ENCODE measurements around the gene MCTP1.

Gene MCTP1

DNA sequence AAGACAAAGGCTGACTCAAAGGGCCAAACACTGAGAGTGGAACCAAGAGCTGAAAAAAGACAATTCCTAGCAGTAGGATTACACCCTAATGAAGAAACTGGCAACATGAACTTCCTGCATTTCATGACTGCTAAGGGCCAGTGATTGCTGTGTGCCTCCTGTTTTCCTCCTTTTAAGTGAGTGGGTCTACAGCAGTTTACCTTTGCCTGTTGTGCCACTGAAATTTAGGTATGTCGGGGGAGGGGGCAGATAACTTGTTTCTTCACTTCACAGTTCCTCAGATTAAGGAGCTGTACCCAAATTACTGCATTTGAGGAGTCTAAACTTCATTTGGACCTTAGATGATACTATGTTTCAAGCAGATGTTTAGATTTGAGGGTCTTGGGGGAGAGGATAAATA is 191.7 kb downstream of the MCTP1 start:
- Mint-ChIP-seq H3K4me1 (ENCODE audit: low read depth) (no peaks in the 10 kb centered on the region), H3K4me3 (no peak overlapping the region), H3K9me3 (peaks cover 10% of the 10 kb centered on the region), H3K27me3 (no peaks in the 10 kb centered on the region), H3K27ac (no peak overlapping the region), H3K36me3 (ENCODE audit: low read depth) (no peaks in the 10 kb centered on the region)

DNA sequence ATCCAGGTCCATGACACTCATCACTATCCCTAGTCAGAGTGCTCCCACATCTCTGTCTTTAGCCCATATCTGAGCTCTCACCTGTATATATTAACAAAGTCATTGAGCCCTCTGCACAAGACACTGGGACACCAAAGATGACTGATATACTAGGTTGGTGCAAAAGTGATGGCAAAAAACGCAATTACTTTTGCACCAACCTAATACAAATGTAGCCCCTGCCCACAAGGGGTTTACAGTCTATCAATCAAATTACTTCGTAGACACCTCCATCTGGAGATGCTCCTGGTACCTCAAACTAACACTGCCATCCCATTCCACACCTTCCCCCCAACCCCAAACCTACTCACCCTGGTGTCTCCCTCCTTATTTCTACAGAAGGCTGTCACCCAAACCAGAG is 194.1 kb downstream of the MCTP1 start:
- Mint-ChIP-seq H3K27me3 (no peaks in the 10 kb centered on the region), H3K9me3 (peaks cover 6% of the 10 kb centered on the region), H3K27ac (no peak overlapping the region), H3K36me3 (ENCODE audit: low read depth) (no peaks in the 10 kb centered on the region), H3K4me1 (ENCODE audit: low read depth) (no peaks in the 10 kb centered on the region), H3K4me3 (no peak overlapping the region)

DNA sequence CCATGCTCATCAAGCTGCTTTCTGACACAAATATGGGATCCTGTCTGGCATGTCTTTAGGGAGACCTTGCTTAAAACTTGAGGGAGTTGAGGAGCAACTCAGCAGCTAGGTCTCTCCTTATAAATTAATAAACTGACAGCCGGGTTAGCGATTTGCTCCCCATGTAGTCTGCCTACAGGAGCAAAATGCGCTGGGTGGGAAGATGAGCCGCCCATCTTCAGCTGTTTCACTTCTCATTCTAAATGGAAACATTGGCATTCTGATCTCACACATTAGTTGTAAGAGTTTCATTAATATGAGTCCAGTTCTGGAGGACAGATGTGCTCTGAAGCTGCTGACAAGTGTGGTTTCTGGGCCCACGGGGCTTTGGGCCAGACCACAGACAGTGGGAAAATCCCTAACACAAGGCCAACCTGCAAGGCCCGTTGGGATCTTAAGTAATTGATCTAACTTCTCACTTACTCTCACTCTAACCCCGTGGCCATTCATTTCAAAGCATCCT is 197.0 kb downstream of the MCTP1 start:
- Mint-ChIP-seq H3K27ac (no peak overlapping the region), H3K4me1 (ENCODE audit: low read depth) (no peaks in the 10 kb centered on the region), H3K27me3 (peaks cover 6% of the 10 kb centered on the region), H3K4me3 (no peak overlapping the region), H3K36me3 (ENCODE audit: low read depth) (no peaks in the 10 kb centered on the region), H3K9me3 (no peaks in the 10 kb centered on the region)

DNA sequence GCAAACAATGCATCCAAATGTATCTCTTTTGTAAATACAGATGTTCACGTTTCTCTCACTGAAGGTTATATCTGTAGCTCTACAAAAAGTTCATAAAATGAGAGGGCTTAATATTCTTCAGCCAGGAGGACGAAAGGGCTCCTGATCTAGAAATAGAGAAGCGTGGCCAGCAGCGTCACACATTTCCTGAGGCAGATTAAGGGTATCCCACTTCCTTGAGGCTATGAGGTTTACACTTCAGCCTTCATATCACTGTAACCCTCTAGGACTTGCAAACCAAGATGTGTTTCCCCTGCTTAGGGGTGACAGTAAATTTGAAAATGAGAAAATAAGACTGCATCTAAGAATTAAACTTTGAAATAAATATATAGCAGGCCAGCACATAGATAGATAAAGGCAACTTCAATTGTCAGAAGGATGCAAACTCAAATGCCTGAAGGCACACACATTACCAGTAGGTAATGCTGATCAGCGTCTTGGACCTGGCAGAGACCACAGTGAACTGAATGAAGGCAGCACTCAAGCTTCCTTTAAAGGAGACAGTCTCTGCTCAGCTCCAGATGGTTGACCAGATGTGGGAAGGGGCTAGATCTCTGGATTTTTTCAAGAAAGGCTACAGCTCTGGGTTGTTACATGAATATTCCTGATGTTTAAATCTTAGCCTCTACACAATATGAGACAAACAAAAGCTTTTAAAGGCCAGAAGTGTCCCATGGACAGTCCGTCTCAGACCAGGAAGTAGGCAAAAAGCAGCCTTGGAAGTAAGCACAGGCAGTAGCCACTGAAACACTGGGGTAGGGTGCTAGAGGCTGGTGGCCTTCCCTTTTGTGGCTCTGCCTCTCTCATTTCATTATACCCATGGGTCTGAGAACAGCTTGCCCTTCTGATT is 197.7 kb downstream of the MCTP1 start:
- no peak overlapping the region for H3K4me3 Mint-ChIP-seq
- H3K4me1 Mint-ChIP-seq (ENCODE audit: low read depth) = peaks cover 1% of the 10 kb centered on the region
- H3K9me3 Mint-ChIP-seq = no peaks in the 10 kb centered on the region
- no peak overlapping the region for H3K27ac Mint-ChIP-seq
- H3K36me3 Mint-ChIP-seq (ENCODE audit: low read depth) = no peaks in the 10 kb centered on the region
- H3K27me3 Mint-ChIP-seq = peaks cover 6% of the 10 kb centered on the region

DNA sequence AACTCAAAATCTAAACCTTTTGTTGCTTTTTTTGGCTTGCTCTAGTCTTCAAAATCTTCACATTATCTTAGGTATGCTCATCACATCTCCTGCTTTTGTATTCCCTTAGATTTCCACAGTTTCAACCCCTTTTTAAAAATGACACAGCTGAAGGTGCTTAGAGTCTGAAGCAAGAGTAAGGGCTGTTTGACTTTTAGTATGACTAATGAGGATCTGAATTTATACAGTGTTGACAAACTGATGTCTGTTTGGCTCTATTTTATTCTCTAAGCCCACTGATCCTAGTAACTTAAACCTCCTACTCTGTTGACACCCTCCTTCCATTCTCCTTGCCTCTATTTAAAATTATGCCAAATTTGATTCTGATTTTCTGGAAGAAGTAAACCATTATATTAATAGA is 200.1 kb downstream of the MCTP1 start:
- Mint-ChIP-seq H3K36me3 (ENCODE audit: low read depth) (no peaks in the 10 kb centered on the region), H3K27ac (no peak overlapping the region), H3K9me3 (no peaks in the 10 kb centered on the region), H3K4me3 (no peak overlapping the region), H3K4me1 (ENCODE audit: low read depth) (peaks cover 17% of the 10 kb centered on the region), H3K27me3 (peaks cover 9% of the 10 kb centered on the region)

DNA sequence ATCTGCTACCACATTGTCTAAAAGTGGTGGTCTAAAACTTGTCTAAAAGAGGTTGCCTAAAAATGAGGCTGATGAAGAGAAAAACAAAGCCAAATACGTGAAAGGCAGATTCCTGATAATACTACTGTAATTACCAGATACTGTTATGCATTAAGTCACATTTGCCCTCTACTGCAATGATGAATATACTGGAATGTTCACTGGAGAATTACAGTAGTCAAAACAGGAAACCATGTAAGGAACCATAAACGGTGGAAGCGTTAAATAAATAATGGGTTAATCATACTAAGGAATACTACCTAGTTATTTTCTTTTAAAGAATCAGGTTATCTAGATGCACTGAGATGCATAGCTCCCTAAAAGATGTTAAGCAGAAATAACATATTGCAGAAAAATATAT is 201.3 kb downstream of the MCTP1 start:
- Mint-ChIP-seq H3K4me1 (ENCODE audit: low read depth) (peaks cover 17% of the 10 kb centered on the region), H3K27me3 (peaks cover 9% of the 10 kb centered on the region), H3K36me3 (ENCODE audit: low read depth) (no peaks in the 10 kb centered on the region), H3K9me3 (no peaks in the 10 kb centered on the region), H3K4me3 (no peak overlapping the region), H3K27ac (no peak overlapping the region)

DNA sequence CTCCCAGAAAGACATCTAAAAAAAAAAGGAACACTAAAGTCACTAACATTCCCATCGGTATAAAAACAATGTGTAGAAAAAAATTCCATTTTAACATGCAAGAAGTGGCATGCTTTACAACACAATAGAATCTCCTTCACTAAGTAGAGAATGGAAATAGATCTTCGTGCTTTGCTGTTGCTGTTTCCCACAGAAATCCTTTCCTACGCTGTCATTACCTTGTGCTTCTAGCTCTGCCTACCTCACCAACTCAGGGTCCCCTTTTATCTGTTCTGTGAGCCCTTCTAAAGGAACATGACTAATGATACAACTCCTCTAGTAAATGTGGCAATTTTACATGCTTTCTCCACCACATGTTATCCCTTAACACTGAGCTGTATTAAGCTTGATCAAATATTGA is 202.9 kb downstream of the MCTP1 start:
- Mint-ChIP-seq H3K27ac (peak overlapping the region; percentile 9), H3K9me3 (no peaks in the 10 kb centered on the region), H3K27me3 (peaks cover 9% of the 10 kb centered on the region), H3K36me3 (ENCODE audit: low read depth) (no peaks in the 10 kb centered on the region), H3K4me1 (ENCODE audit: low read depth) (peaks cover 17% of the 10 kb centered on the region), H3K4me3 (peak overlapping the region; percentile 47)

DNA sequence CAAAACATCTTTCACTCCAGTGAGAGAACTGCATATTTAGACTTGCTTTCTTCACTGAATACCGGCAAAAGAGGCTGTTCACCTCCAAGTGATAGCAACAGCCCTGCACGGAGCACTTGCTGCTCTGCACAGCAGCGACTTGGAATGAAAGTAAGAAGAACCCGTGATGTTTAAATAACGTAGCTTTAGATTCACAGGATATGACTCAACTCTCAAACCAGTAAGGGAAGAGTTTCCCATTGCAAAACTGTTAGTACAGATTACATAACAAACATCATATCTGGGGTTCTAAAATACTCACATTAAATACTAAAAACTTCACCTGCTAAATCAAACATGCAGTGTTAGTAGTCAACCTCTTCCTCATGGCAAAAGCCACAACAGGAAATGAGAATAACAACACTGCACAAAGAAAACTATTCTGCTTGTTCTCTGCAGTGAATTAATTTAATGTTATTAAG is 203.4 kb downstream of the MCTP1 start:
- Mint-ChIP-seq H3K4me3 (peak overlapping the region; percentile 47), H3K27ac (no peak overlapping the region), H3K9me3 (no peaks in the 10 kb centered on the region), H3K4me1 (ENCODE audit: low read depth) (peaks cover 17% of the 10 kb centered on the region), H3K36me3 (ENCODE audit: low read depth) (no peaks in the 10 kb centered on the region), H3K27me3 (peaks cover 9% of the 10 kb centered on the region)

DNA sequence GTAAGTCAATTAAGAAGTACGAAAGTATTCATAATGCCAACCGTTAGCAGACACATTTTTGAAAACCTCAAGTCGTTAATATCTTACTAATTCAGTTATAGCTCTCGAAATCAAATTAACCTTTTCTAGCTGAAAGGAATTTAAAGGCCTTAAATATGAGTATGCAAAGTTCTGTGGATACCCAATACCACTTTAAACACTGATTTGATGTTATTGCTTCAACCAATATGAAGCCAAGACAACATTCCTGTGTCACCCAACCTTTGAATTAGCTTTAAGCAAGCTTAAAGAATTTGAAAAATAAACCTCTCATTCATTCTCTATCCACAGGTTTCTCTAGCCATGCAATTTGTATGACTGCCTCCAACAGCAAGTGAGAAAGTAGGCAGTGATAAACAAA is 204.5 kb downstream of the MCTP1 start:
- H3K36me3 Mint-ChIP-seq (ENCODE audit: low read depth) = no peaks in the 10 kb centered on the region
- H3K4me1 Mint-ChIP-seq (ENCODE audit: low read depth) = peaks cover 17% of the 10 kb centered on the region
- no peaks in the 10 kb centered on the region for H3K9me3 Mint-ChIP-seq
- H3K27ac Mint-ChIP-seq = no peak overlapping the region
- peaks cover 9% of the 10 kb centered on the region for H3K27me3 Mint-ChIP-seq
- H3K4me3 Mint-ChIP-seq = no peak overlapping the region

DNA sequence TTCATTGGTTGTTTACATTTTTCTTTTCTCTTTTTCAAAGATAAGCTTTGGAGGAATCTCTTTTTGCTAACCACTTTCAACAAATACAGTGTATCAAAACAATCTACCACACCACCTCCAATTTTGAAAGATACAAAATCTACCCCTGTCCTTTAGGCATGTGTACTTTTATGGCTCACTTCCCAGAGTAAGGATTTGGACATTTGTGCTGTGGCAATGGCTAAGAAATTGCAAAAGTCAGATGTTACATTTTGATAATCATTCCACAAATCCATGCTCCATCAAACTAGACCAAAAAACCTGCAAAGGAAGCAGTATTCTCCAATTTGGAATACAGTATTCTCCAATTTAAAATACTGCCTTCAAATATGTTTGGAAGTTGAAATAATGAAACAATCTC is 204.9 kb downstream of the MCTP1 start:
- H3K27ac Mint-ChIP-seq = no peak overlapping the region
- H3K27me3 Mint-ChIP-seq = peaks cover 9% of the 10 kb centered on the region
- H3K9me3 Mint-ChIP-seq = no peaks in the 10 kb centered on the region
- peaks cover 17% of the 10 kb centered on the region for H3K4me1 Mint-ChIP-seq (ENCODE audit: low read depth)
- H3K36me3 Mint-ChIP-seq (ENCODE audit: low read depth) = no peaks in the 10 kb centered on the region
- H3K4me3 Mint-ChIP-seq = no peak overlapping the region

DNA sequence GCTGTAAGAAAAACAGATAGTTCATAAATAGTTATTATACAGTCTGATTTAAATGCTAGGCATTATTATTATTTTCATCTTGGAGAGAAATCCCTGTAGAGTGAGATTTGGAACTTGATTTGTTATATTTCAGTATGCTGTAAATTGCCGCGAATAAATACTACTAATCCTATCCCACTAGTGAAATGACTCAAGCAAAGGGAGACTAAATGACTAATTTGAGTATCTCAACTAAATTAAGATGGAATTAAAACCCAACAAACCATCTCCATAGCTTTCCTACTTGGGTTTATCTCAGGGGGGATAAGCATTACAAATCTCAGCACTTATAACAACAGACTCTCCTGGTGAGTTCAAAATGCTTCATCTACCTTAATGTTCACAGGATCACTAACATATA is 206.0 kb downstream of the MCTP1 start:
- H3K36me3 Mint-ChIP-seq (ENCODE audit: low read depth) = no peaks in the 10 kb centered on the region
- no peak overlapping the region for H3K4me3 Mint-ChIP-seq
- H3K9me3 Mint-ChIP-seq = no peaks in the 10 kb centered on the region
- no peak overlapping the region for H3K27ac Mint-ChIP-seq
- H3K4me1 Mint-ChIP-seq (ENCODE audit: low read depth) = peaks cover 17% of the 10 kb centered on the region
- H3K27me3 Mint-ChIP-seq = peaks cover 6% of the 10 kb centered on the region

DNA sequence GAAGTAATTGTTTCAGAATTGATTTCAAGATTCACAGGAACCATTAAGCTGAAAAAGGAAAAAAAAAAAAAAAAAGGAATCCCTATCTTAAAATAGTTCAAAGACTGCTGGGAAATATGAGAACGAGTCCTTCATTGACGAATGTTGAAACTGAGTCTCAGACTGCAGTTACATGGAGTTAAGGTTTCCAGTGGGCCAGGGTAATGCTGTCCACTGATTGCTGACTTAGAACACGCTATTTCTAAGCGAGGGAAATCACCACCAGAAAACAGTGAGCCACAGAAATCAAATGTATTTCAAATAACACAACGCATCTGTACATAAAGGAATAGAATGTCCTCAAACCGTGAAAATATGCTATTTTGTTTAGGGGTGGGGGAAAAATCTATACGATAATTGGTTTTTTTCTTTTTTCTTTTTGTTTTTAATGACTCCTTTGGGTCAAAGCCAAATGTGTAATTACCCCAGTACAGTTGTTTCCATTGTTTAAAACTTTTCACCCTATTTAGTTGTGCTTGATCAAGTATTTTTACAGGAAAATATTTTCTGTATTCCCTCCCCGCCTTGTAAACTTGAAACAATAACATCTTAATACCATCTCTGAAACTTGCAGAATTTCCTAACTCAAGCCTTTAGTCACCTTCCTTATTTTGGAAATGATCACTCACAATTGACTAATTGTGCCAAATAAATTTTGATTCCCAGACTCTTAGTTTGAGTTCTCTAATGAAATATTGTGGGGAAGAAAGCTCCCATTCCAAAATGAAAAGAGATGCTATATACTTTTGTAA is 208.3 kb downstream of the MCTP1 start:
- H3K36me3 Mint-ChIP-seq (ENCODE audit: low read depth) = no peaks in the 10 kb centered on the region
- peaks cover 3% of the 10 kb centered on the region for H3K27me3 Mint-ChIP-seq
- no peak overlapping the region for H3K4me3 Mint-ChIP-seq
- H3K27ac Mint-ChIP-seq = no peak overlapping the region
- H3K9me3 Mint-ChIP-seq = no peaks in the 10 kb centered on the region
- H3K4me1 Mint-ChIP-seq (ENCODE audit: low read depth) = peaks cover 10% of the 10 kb centered on the region

DNA sequence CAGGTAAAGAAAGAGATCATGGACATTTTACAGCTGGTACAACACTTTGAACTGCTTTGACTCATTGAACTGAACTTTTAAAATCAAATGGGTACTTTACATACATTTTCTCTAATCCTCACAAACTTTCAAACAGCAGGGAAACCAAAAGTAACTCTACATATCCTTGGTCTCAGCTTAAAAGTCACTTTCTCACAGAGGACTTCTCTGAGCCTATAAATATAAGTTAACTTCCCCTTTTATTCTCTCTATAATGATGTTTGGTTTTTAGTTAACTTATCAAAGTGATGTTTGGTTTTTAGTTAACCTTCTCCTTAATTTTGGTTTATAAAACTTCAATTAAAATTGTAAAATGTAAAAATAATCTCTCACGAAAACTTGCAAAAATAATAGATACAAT is 209.8 kb downstream of the MCTP1 start:
- Mint-ChIP-seq H3K36me3 (ENCODE audit: low read depth) (no peaks in the 10 kb centered on the region), H3K9me3 (no peaks in the 10 kb centered on the region), H3K4me1 (ENCODE audit: low read depth) (no peaks in the 10 kb centered on the region), H3K27me3 (peaks cover 1% of the 10 kb centered on the region), H3K27ac (no peak overlapping the region), H3K4me3 (no peak overlapping the region)

DNA sequence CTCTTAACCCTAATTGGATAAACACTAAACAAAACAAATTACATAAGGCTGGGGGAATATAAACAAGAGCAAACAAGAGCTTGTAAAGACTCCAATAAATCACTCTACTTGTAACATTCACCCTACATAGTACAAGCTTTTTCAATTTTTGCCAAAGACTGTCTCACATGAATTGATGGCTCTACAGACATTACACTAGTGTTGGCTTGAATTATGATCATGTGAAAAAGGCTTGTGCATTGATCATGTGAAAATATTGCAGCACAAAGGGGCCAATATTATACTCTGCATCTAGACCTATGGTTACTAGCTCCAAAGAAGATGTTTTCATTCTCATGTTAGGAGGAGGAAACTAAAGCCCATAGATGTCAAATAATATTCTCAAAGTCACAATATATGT is 212.6 kb downstream of the MCTP1 start:
- no peaks in the 10 kb centered on the region for H3K4me1 Mint-ChIP-seq (ENCODE audit: low read depth)
- H3K9me3 Mint-ChIP-seq = no peaks in the 10 kb centered on the region
- H3K4me3 Mint-ChIP-seq = no peak overlapping the region
- no peaks in the 10 kb centered on the region for H3K27me3 Mint-ChIP-seq
- no peaks in the 10 kb centered on the region for H3K36me3 Mint-ChIP-seq (ENCODE audit: low read depth)
- no peak overlapping the region for H3K27ac Mint-ChIP-seq

DNA sequence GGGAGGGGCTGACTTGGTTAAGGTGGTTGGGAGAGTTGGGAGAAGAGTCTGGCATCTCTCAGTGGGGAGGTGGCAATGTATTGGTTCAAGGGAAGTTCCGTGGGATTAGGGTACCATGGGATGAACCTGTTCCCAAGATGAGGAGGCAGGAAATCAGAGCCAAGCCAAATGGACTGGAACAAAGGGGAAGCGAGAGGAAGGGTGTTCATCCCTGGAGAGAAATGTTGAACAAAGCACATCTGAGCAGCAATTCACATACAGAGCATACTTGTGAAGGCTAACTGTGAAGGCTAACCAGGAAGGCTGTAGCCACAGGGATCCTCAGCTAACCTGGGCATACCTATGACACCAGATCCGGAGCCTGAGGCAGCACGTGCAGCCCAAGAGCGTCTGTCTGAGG is 214.0 kb downstream of the MCTP1 start:
- no peak overlapping the region for H3K4me3 Mint-ChIP-seq
- H3K27me3 Mint-ChIP-seq = no peaks in the 10 kb centered on the region
- no peaks in the 10 kb centered on the region for H3K9me3 Mint-ChIP-seq
- no peaks in the 10 kb centered on the region for H3K4me1 Mint-ChIP-seq (ENCODE audit: low read depth)
- no peaks in the 10 kb centered on the region for H3K36me3 Mint-ChIP-seq (ENCODE audit: low read depth)
- no peak overlapping the region for H3K27ac Mint-ChIP-seq

Measured in stimulated activated naive CD8-positive, alpha-beta T cell treated with anti-CD3 and anti-CD28 coated beads, Interleukin-15, Interleukin-2, amounts not matched to agents 100 ng/mL and 50 ng/mL, for 24 hours (primary cell).